SK-N-SH treated with all-trans-retinoic acid at 6 μM for 48 hours (cell line): ENCODE measurements around the gene LHX6.

Experiments used
- ISL1 ChIP-seq: fragments of 250-450 bp; sonication (Bioruptor Pico); IDR thresholded peaks from 2 replicates; pipeline ENCODE4 v2.1.2; 2022; ENCODE audit warnings: mild to moderate bottlenecking, moderate library complexity
- PPARA ChIP-seq: fragments of 250-450 bp; sonication (Bioruptor Pico); IDR thresholded peaks from 2 replicates; pipeline ENCODE4 v1.5.0; 2020; ENCODE audit warnings: mild to moderate bottlenecking, borderline replicate concordance
- RARB ChIP-seq: fragments of 250-450 bp; sonication (Bioruptor Pico); IDR thresholded peaks from 2 replicates; pipeline ENCODE4 v1.8.0; 2021; ENCODE audit warnings: mild to moderate bottlenecking, moderate library complexity
- ZFP30 ChIP-seq: fragments of 450-650 bp; formaldehyde crosslinking; IDR thresholded peaks from 2 replicates; pipeline ENCODE4 v1.5.0; 2022; ENCODE audit warnings: mild to moderate bottlenecking, moderate library complexity
- ZNF70 ChIP-seq: fragments of 450-650 bp; formaldehyde crosslinking; IDR thresholded peaks from 2 replicates; pipeline ENCODE4 v1.5.0; 2020; ENCODE audit warnings: mild to moderate bottlenecking, moderate library complexity
- TF ChIP-seq, protein P1 (sequence below): fragments of 250-450 bp; sonication (Bioruptor Pico); IDR thresholded peaks from 2 replicates; pipeline ENCODE4 v1.5.1; 2020; ENCODE audit warnings: low read depth, mild to moderate bottlenecking, moderate library complexity
- TF ChIP-seq, protein P2 (sequence below): fragments of 250-450 bp; sonication (Bioruptor Pico); IDR thresholded peaks from 2 replicates; pipeline ENCODE4 v1.5.0; 2020; ENCODE audit warnings: mild to moderate bottlenecking, moderate library complexity

DNA sequence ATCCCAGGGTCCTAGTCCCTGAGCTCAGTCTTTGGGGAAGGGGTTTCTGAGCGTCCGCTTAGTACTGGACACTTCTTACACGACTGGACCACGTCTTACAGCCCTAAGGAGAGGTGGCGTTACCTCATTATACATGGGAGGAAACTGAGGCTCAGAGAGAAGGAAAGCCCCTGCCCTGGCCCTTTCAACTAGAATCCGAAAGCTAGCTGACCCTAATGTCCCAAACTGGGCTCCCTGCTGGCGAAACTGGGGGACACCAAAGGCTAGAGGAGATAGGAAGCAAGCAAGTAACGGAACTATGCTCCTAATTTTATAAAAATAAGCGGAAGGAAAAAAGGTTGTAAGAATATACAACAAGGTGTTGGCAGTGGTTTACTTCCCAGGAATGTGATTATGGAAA, 14.2 kb downstream of the LHX6 start:
- TF ChIP-seq PPARA (CRISPR knock-in tag) (no peak), ISL1 (no peak), ZNF70 (CRISPR knock-in tag) (no peak), ZFP30 (CRISPR knock-in tag) (no peak), RARB (CRISPR knock-in tag) (no peak)
- TF ChIP-seq, protein P1, sequence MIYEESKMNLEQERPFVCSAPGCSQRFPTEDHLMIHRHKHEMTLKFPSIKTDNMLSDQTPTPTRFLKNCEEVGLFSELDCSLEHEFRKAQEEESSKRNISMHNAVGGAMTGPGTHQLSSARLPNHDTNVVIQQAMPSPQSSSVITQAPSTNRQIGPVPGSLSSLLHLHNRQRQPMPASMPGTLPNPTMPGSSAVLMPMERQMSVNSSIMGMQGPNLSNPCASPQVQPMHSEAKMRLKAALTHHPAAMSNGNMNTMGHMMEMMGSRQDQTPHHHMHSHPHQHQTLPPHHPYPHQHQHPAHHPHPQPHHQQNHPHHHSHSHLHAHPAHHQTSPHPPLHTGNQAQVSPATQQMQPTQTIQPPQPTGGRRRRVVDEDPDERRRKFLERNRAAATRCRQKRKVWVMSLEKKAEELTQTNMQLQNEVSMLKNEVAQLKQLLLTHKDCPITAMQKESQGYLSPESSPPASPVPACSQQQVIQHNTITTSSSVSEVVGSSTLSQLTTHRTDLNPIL (CRISPR knock-in tag), result no peak
- TF ChIP-seq, protein P2, sequence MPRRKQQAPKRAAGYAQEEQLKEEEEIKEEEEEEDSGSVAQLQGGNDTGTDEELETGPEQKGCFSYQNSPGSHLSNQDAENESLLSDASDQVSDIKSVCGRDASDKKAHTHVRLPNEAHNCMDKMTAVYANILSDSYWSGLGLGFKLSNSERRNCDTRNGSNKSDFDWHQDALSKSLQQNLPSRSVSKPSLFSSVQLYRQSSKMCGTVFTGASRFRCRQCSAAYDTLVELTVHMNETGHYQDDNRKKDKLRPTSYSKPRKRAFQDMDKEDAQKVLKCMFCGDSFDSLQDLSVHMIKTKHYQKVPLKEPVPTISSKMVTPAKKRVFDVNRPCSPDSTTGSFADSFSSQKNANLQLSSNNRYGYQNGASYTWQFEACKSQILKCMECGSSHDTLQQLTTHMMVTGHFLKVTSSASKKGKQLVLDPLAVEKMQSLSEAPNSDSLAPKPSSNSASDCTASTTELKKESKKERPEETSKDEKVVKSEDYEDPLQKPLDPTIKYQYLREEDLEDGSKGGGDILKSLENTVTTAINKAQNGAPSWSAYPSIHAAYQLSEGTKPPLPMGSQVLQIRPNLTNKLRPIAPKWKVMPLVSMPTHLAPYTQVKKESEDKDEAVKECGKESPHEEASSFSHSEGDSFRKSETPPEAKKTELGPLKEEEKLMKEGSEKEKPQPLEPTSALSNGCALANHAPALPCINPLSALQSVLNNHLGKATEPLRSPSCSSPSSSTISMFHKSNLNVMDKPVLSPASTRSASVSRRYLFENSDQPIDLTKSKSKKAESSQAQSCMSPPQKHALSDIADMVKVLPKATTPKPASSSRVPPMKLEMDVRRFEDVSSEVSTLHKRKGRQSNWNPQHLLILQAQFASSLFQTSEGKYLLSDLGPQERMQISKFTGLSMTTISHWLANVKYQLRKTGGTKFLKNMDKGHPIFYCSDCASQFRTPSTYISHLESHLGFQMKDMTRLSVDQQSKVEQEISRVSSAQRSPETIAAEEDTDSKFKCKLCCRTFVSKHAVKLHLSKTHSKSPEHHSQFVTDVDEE (CRISPR knock-in tag), result no peak
